HUES64 (cell line): ENCODE results near the gene ZYG11A.

Experiments
- H3K27ac ChIP-seq: 2 replicates; pipeline ENCODE4 v1.7.0; 2013; ENCODE audit warnings: low read depth, low read length, inconsistent platforms
- H3K27me3 ChIP-seq: 2 replicates; pipeline ENCODE4 v1.6.1; 2013; ENCODE audit warnings: mild to moderate bottlenecking, low read length; ENCODE audit not compliant: insufficient read depth
- H3K36me3 ChIP-seq: 2 replicates; pipeline ENCODE4 v1.6.1; 2013; ENCODE audit warnings: mild to moderate bottlenecking, low read length; ENCODE audit not compliant: insufficient read depth
- H3K4me1 ChIP-seq: 2 replicates; pipeline ENCODE4 v1.6.1; 2013; ENCODE audit warnings: mild to moderate bottlenecking, low read length, moderate library complexity; ENCODE audit not compliant: insufficient read depth
- H3K4me3 ChIP-seq: 2 replicates; pipeline ENCODE4 v1.5.1; 2013; ENCODE audit warnings: mild to moderate bottlenecking, low read length, moderate library complexity
- H3K9ac ChIP-seq: 2 replicates; pipeline ENCODE4 v1.6.1; 2013; ENCODE audit warnings: mild to moderate bottlenecking, low read depth, low read length
- H3K9me3 ChIP-seq: 2 replicates; pipeline ENCODE4 v1.6.1; 2013; ENCODE audit warnings: low read depth, low read length; ENCODE audit not compliant: insufficient read depth
- WGBS: fragments of 150-250, 120-280 bp; methylation state at CpG from one replicate; pipeline ENCODE4 v1.1.7; 2013; ENCODE audit warnings: missing lambda C conversion rate; 5-methylcytosine and 5-hydroxymethylcytosine counted together

ZYG11A gene

DNA sequence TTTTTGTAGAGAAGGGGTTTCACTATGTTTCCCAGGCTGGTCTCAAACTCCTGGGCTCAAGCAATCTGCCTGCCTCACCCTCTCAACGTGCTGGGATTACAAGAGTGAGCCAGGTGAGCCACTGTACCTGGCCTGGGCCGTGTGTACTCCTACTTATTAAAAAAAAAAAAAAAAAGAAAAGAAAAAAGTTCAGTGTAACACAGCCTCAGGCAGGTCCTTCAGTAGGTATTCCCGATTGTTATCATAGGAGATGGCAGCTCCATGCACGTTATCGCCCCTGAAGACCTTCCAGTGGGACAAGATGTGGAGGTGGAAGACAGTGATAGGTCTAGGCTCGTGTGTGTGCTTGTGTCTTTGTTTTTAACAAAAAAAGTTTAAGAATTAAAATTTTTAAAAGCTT, 75.6 kb downstream of the ZYG11A start:
- WGBS = 93% methylated on average over 6 of the region's 6 CpGs
- peaks cover 3% of the 10 kb centered on the region for H3K4me1 ChIP-seq
- no peak overlapping the region for H3K9ac ChIP-seq
- H3K4me3 ChIP-seq = no peak overlapping the region
- H3K27me3 ChIP-seq = peaks cover 37% of the 10 kb centered on the region
- no peaks in the 10 kb centered on the region for H3K9me3 ChIP-seq
- H3K27ac ChIP-seq = no peak overlapping the region
- no peaks in the 10 kb centered on the region for H3K36me3 ChIP-seq

DNA sequence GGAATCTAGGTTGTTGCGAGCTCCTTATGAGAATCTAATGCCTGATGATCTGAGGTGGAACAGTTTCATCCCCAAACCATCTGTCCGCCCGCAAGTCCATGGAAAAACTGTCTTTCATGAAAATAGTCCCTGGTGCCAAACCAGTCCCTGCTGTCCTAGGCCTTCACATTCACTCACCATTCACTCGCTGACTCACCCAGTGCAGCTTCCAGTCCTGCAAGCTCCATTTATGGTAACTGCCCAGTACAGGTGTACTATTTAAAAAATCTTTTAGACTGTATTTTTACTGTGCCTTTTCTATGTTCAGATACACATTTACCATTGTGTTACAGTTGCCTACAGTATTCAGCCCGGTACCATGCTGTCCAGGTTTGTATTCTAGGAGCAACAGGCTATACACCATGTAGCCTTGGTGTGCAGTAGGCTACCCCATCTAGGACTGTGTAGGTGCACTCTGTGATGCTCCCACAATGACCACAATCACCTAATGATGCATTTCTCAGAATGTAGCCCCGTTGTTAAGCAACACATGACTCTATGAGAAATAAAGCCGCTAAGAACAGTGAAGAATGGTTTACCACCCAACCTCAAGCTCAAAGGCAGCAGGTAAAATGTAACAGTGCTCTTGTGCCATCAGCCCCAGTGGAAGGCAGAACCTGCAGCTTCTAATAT, 76.6 kb downstream of the ZYG11A start:
- no peaks in the 10 kb centered on the region for H3K9me3 ChIP-seq
- peaks cover 37% of the 10 kb centered on the region for H3K27me3 ChIP-seq
- WGBS = 96% methylated on average over 7 of the region's 7 CpGs
- no peak overlapping the region for H3K9ac ChIP-seq
- no peak overlapping the region for H3K27ac ChIP-seq
- H3K4me1 ChIP-seq = no peaks in the 10 kb centered on the region
- H3K36me3 ChIP-seq = no peaks in the 10 kb centered on the region
- H3K4me3 ChIP-seq = no peak overlapping the region

- Histone ChIP-seq H3K4me3 (no peak overlapping the region; the same call in 1 of the 2 replicates), H3K27ac (no peak overlapping the region), H3K27me3 (peaks cover 37% of the 10 kb centered on the region), H3K9me3 (no peaks in the 10 kb centered on the region), H3K36me3 (no peaks in the 10 kb centered on the region), H3K4me1 (no peaks in the 10 kb centered on the region), H3K9ac (no peak overlapping the region)
- WGBS = 92% methylated on average over 10 of the region's 10 CpGs
These were observed 77.3 kb downstream of the ZYG11A start for GRCh38 chr1:52919723-52920483.

GRCh38 chr1:52920791-52921291, 78.3 kb downstream of the ZYG11A start:
- H3K4me1 ChIP-seq = no peaks in the 10 kb centered on the region
- no peaks in the 10 kb centered on the region for H3K9me3 ChIP-seq
- no peak overlapping the region for H3K27ac ChIP-seq
- H3K36me3 ChIP-seq = no peaks in the 10 kb centered on the region
- 10% methylated on average over 35 of the region's 35 CpGs for WGBS
- H3K9ac ChIP-seq = peak overlapping the region; percentile 68
- peaks cover 45% of the 10 kb centered on the region for H3K27me3 ChIP-seq
- peak overlapping the region; percentile 63 for H3K4me3 ChIP-seq

- 72% methylated on average over 5 of the region's 5 CpGs for WGBS
- no peak overlapping the region for H3K9ac ChIP-seq
- no peaks in the 10 kb centered on the region for H3K36me3 ChIP-seq
- no peak overlapping the region for H3K27ac ChIP-seq
- H3K27me3 ChIP-seq = peaks cover 67% of the 10 kb centered on the region
- H3K4me1 ChIP-seq = no peaks in the 10 kb centered on the region
- H3K9me3 ChIP-seq = no peaks in the 10 kb centered on the region
- no peak overlapping the region for H3K4me3 ChIP-seq
These were observed 83.0 kb downstream of the ZYG11A start for GRCh38 chr1:52925571-52926005.

DNA sequence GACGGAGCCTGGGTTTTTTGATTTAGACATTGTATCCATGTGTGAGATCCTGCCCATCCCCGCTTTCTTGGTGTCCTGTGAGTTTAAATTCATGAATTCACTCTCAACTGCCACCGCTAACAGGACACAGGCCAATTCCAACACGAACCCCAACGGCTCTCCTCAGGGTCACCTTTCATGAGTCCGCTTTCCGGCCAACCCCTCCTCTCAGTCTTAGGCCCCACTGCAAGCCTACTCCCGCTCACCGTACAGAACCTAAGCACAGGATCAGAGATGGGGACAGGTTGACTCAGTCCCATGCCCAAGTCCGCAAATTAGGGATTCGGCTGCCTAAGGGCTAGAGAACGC, 84.3 kb downstream of the ZYG11A start:
- Histone ChIP-seq H3K36me3 (no peaks in the 10 kb centered on the region), H3K27me3 (peaks cover 59% of the 10 kb centered on the region), H3K9ac (no peak overlapping the region), H3K4me3 (peak overlapping the region; percentile 62), H3K4me1 (no peaks in the 10 kb centered on the region), H3K27ac (no peak overlapping the region), H3K9me3 (no peaks in the 10 kb centered on the region)
- WGBS = 24% methylated on average over 12 of the region's 12 CpGs

DNA sequence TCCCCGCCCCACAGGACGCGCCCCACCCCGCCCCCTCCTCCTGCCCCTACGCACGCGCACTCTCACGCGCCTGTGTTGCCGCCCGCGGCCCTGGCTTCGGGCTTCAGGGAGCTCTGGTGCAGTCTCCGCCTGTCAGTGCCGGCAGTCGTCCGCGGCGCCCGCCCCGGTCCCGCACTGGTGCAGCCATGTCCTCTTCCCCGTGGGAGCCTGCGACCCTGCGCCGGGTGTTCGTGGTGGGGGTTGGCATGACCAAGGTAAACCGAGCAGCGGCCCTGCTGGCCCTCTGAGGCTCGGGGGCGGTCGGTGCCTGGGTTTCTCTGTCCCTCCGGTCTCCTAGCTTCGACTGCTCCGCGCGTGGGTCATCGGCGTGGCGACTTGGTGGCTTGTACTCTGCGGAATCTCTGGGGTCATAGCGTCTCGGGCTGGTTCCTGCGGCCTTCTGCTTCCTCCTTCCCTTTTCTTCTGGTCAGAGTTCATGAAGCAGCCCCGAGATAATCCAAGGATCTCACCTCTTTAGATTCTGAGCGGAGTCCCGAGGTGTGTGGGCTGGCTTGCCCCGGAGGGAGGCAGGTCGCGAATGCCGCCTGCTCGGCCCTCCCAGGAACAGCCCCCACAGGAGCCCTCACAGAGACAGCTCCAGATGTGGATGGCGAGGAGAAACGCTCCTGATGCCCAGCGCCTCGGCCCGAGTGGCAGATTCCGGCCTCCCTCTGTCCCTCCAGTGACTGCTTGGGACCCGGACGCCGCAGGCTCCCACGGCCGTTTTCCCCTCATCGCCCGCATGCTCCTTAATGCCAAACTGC, 84.9 kb downstream of the ZYG11A start, which contains the start of gene SCP2:
Gene SCP2 (plus strand): TSS at position 65 of the 803 bp plus-strand sequence. CDS start 121 bp downstream, at position 186.
- Histone ChIP-seq H3K27ac (no peak within 1 kb of the TSS), H3K9ac (no peak within 1 kb of the TSS), H3K36me3 (no peaks in the 10 kb centered on the region), H3K9me3 (no peaks in the 10 kb centered on the region), H3K27me3 (peaks cover 53% of the 10 kb centered on the region), H3K4me1 (no peaks in the 10 kb centered on the region), H3K4me3 (peak within 1 kb of the TSS; percentile 62)
- 1% methylated on average over 65 of the region's 65 CpGs for WGBS

- Histone ChIP-seq H3K36me3 (no peaks in the 10 kb centered on the region), H3K4me1 (no peaks in the 10 kb centered on the region), H3K9ac (no peak overlapping the region), H3K9me3 (no peaks in the 10 kb centered on the region), H3K27me3 (peaks cover 47% of the 10 kb centered on the region), H3K4me3 (peak overlapping the region; percentile 62), H3K27ac (no peak overlapping the region)
- WGBS = 31% methylated on average over 15 of the region's 15 CpGs
These were observed 85.5 kb downstream of the ZYG11A start for GRCh38 chr1:52928015-52928404.

- H3K4me3 ChIP-seq = no peak overlapping the region
- WGBS = 88% methylated on average over 4 of the region's 4 CpGs
- H3K27me3 ChIP-seq = peaks cover 47% of the 10 kb centered on the region
- no peaks in the 10 kb centered on the region for H3K4me1 ChIP-seq
- H3K36me3 ChIP-seq = no peaks in the 10 kb centered on the region
- no peak overlapping the region for H3K9ac ChIP-seq
- H3K9me3 ChIP-seq = no peaks in the 10 kb centered on the region
- no peak overlapping the region for H3K27ac ChIP-seq
These were observed 86.5 kb downstream of the ZYG11A start for GRCh38 chr1:52929019-52929418.

GRCh38 chr1:52937433-52938182, 95.0 kb downstream of the ZYG11A start:
- no peaks in the 10 kb centered on the region for H3K9me3 ChIP-seq
- H3K27ac ChIP-seq = no peak overlapping the region
- no peak overlapping the region for H3K4me3 ChIP-seq
- no peak overlapping the region for H3K9ac ChIP-seq
- 88% methylated on average over 3 of the region's 3 CpGs for WGBS
- H3K27me3 ChIP-seq = no peaks in the 10 kb centered on the region
- H3K4me1 ChIP-seq = no peaks in the 10 kb centered on the region
- no peaks in the 10 kb centered on the region for H3K36me3 ChIP-seq
